Raji (cell line): ENCODE data around the gene MBNL1.

Source experiments
- POLR2A ChIP-seq: IDR thresholded peaks from 2 replicates; pipeline ENCODE4 v1.6.1; 2011; ENCODE audit warnings: low read depth, low read length, control low read depth; ENCODE audit not compliant: insufficient read depth

The MBNL1 gene

GRCh38 chr3:152268555-152269055 is at the start of gene MBNL1:
MBNL1 (plus strand) TSS chr3:152268929; CDS start chr3:152300194, 31,265 bp downstream.
- TF ChIP-seq POLR2A = peak; percentile 95

- no peak for TF ChIP-seq POLR2A
These were observed 49.5 kb upstream of the MBNL1 start for GRCh38 chr3:152219216-152219615.

DNA sequence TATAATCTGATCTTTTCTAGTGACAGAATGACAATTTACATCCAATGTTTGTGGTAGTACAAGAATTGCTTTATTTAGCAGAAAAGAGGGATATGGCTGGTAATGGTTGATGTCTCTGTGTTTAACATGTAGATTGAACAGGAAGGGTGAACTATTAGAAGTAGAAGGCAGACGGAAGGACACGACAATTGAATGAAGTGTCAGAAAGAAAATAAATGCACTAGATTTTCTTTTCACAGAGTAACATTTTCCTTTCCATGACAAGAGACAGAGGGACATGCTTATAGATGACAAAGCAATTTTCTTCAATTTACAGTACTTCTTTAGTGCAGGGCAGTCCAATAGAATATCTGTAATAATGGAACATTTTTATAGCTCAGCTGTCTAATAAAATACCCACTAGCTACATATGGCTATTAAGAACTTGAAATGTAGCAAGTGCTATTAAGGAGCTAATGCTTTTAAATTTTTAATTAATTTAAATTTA is 48.9 kb upstream of the MBNL1 start:
- no peak for TF ChIP-seq POLR2A

- no peak for TF ChIP-seq POLR2A
These were observed 46.4 kb upstream of the MBNL1 start for GRCh38 chr3:152222327-152222726.

GRCh38 chr3:152225201-152225600 is 43.5 kb upstream of the MBNL1 start:
- no peak for TF ChIP-seq POLR2A

DNA sequence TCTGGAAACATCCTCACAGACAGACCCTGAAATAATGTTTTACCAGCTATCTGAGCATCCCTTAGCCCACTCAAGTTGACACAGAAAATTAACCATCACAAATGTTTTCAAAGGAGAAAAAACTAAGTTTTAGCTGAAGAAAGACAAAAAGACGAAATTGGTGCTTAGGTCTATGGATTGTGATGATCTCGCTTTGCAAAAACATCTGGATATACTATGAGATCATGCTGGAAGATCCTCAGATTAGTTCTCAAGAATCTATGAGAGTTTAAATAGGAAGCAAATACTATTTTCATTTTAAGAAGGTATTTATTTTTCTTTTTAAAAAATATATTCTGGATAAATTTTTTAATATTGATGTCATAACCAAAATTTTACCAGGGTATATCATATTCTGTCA is 42.6 kb upstream of the MBNL1 start:
- no peak for TF ChIP-seq POLR2A

- no peak for TF ChIP-seq POLR2A
These were observed 41.7 kb upstream of the MBNL1 start for GRCh38 chr3:152227027-152227426.

DNA sequence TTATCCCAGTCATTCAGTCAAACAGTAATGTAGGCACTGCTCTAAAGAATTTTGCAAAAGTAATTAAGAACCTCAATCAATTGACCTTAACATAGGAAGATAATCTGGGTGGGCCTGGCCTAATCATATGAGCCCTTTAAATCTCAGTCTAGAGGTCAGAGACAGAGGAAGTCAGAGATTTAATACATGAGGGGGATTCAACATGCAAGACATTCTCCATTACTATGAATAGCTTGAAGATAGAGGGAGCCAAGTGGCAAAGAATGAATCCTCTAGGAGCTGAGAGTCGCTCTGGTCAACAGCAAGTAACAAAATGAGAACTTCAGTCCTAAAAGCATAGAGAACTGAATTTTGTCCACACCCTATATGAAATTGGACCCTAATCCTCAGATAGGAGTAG is 39.0 kb upstream of the MBNL1 start:
- TF ChIP-seq POLR2A = no peak

GRCh38 chr3:152230370-152230769 is 38.4 kb upstream of the MBNL1 start:
- no peak for TF ChIP-seq POLR2A

DNA sequence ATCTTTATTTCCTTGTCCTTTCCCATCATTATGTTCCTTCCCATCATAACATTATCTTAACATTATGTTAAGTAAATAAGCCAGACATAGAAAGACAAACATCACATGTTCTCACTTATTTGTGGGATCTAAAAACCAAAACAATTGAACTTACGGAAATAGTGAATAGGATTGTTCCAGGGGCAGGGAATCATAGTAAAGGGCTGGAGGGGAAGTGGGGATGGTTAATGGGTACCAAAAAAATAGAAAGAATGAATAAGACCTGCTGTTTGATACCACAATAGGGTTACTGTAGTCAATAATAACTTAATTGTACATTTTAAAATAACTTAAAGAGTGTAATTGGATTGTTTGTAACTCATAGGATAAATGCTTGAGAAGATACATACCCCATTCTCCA is 36.7 kb upstream of the MBNL1 start:
- TF ChIP-seq POLR2A = no peak

DNA sequence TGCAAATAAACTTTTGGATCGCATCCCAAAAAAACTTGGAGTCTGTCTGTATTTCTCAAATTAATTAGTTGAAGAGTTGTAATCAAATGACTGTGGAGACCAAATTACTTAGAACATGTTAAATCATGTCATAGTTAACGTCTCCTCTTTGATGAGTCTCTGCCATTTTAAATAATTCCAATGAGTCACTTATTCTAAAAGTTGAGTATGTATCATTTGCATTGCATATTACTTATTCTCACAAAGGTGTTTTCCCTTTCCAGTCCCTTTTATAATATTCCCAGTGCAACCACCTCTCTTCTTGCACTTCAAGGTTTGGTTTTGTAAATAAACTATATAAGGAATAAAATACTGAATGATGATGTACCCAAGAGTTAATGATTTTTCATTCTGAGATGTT is 36.0 kb upstream of the MBNL1 start:
- TF ChIP-seq POLR2A = no peak

DNA sequence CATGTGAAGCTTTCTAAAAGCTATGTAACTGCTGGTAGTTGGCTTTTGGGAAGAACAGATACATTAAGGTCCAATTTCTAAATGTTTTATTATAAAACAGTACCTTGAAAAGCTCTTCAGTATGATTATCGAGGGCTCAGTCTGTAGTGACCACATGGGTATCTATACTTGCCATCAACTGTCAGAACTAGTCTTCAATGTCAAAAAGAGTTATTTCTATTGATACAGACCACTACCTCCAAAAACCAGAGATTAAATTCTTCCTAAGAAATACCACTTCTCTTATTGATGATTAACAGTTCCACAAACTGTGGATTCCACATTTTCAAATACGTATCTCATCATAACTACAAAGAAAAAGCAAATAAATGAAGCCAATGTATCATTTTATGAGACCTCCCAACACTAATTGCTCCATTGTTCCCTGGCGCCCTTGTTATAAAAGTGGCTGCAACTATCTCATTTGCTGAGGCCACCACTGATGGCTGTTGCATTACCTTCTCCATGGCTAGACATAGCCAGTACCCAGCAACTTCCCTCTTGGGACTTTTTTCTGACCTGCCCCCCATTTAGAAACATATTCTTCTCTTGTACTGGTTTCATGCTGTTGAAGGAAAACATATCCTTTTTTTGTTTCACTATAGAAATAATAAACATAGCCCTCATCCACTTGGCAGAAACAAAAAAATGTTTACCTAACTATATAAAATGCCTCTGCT is 33.9 kb upstream of the MBNL1 start:
- no peak for TF ChIP-seq POLR2A

DNA sequence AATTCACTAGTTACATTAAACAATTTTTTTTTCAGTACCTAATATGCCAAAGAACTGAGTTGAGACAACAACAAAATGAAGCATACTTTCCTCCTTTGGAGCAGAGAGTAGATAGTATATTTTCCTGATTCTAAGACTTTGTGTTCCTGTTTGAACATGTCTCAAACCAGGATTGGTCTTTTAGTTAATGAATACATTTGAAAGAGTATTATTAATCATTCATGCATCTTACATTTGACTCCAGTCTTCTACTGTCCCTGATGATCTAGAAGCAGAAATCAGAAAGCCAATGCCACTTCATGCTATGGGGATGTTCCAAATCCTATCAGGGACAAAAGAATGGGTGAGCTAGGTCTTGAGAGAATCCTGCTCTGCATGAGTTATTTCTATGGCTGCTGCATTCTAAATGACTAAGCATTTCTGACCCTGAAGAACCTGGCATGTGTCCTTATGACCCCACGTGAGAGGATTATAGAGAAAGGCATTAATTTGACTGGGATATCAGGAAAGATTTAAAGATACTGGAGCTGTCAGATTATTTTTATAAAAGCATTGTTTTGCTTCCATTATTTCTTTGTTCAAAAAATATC is 32.9 kb upstream of the MBNL1 start:
- TF ChIP-seq POLR2A = no peak

GRCh38 chr3:152236716-152237115 is 32.0 kb upstream of the MBNL1 start:
- no peak for TF ChIP-seq POLR2A

DNA sequence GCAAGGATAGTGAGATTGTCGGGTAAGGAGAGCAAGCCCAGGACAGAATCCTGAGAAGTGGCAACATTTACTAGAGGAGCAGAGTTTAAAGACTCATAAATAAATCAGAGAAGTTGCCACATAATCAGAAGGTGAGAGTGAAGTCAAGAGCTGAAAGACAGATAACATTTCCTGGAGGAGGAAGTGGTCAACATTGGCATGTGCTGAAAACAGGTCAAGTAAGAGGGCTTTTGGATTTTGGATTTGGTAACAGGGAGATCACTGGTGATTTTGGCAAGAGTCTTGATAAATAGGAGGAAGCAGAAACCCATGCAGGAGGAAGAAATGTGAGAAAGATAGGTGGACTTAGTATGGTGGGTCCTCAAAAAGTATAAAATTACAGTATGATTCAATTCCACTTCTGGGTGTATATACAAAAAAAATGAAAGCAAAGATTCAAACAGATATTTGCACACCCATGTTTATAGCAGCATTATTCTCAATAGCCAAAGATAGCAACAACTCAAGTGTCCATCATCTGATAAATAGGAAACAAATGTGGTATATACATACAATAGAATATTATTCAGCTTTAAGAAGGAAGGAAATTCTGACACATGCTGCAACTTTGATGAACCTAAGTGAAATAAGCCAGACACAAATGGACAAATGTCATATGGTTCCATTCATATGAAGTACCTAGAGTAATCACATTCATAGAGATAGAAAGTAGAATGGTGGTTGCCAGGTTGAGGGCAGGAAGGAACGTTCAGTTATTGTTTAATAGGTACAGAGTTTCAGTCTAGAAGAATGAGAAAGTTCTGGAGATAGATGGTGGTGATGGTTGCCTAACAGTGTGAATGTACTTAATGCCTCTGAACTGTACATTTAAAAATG is 27.3 kb upstream of the MBNL1 start:
- TF ChIP-seq POLR2A = no peak
